Vagina (tissue), 2 donors: Measurements from ENCODE around the gene ARPC4. TPM values are rescaled to one million over a fixed set of nuclear protein-coding genes. Genes with fewer than 3 reads are reported as not detected.

Source experiments
- DNase-seq, 2 donors: peaks; one replicate each; pipeline ENCODE4 v3.0.0-alpha.2; 2017; ENCODE audit errors: extremely low spot score in 2 of 2
- H3K27ac ChIP-seq: fragments of 200-600 bp; sonication (generic); one replicate; pipeline ENCODE4 v1.5.1; 2019
- H3K27me3 ChIP-seq: fragments of 200-600 bp; sonication (generic); one replicate; pipeline ENCODE4 v1.5.1; 2019
- H3K36me3 ChIP-seq, 2 donors: fragments of 200-600 bp; sonication (generic); one replicate each; pipeline ENCODE4 v1.5.1; 2017 to 2019
- H3K4me1 ChIP-seq: fragments of 200-600 bp; sonication (generic); one replicate; pipeline ENCODE4 v1.5.1; 2019
- H3K4me3 ChIP-seq, 2 donors: fragments of 200-600 bp; sonication (generic); 1 replicate in 1 of 2; 2 replicates in 1 of 2; pipeline ENCODE4 v1.5.1; 2016 to 2019
- H3K9me3 ChIP-seq: fragments of 200-600 bp; sonication (generic); one replicate; pipeline ENCODE4 v1.5.1; 2019
- POLR2A ChIP-seq, 2 donors: fragments of 450-650 bp; IDR thresholded peaks; one replicate each; pipeline ENCODE4 v1.6.1; 2017; ENCODE audit warnings: antibody characterized with exemption in 2 of 2, mild to moderate bottlenecking in 2 of 2, moderate library complexity in 2 of 2
- POLR2AphosphoS5 ChIP-seq, 2 donors: sonication (generic); formaldehyde crosslinking; IDR thresholded peaks; one replicate each; pipeline ENCODE4 v1.9.0; 2017; ENCODE audit warnings: antibody characterized with exemption in 2 of 2, mild to moderate bottlenecking in 2 of 2, low read depth in 1 of 2; ENCODE audit not compliant: insufficient read depth in 1 of 2
- intact Hi-C: fragments of 100-400 bp; cut with DNase I; formaldehyde crosslinking; loops from one replicate; pipeline ENCODE4 v1.15.1; 2023
- total RNA-seq: library from RNA; depleted of rRNA; stranded (reverse); fragments of >200 nt; gene quantifications from one replicate; pipeline ENCODE4 v1.2.3, GENCODE V29; 2016
- TF ChIP-seq, protein P1 (sequence below), 3 experiments: fragments of 450-650 bp in 2 of 3; fragments of 200-600 bp in 1 of 3; sonication (generic) in 1 of 3; IDR thresholded peaks; one replicate each; pipeline ENCODE4 v1.5.1; 2017 to 2019; ENCODE audit warnings: antibody characterized with exemption in 3 of 3, mild to moderate bottlenecking in 2 of 3, moderate library complexity in 2 of 3

The ARPC4 gene
- total RNA-seq, 1 donor from 2014 or later = 124 TPM

DNA sequence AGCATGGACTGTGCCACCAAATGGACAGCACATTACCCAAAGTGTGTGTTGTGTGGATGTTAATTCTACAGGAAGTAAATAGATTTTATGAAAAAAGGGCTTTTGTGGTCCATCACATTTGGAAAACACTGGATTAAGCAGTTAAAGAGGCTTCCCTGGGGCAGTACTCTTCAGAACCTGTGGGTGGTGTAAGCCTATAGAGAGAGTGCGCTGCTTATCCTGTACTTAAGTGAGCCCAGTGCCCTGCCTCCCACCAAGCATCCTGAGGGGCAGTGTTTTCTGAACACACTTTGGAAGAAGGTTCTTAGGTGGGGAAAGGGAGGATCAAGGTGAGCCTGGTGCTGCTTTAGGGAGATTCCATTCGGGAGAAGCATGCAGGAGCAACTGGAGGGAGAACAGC, 28.1 kb downstream of the ARPC4 start:
- DNase-seq = no peak
- no peaks in the 10 kb centered on the region for H3K27me3 ChIP-seq
- TF ChIP-seq POLR2A (IDR thresholded peaks at IDR 0.05) (no peak), POLR2AphosphoS5 (IDR thresholded peaks at IDR 0.05; ENCODE audit: insufficient read depth in 1 of 2, low read depth in 1 of 2) (no peak)
- TF ChIP-seq, protein P1, sequence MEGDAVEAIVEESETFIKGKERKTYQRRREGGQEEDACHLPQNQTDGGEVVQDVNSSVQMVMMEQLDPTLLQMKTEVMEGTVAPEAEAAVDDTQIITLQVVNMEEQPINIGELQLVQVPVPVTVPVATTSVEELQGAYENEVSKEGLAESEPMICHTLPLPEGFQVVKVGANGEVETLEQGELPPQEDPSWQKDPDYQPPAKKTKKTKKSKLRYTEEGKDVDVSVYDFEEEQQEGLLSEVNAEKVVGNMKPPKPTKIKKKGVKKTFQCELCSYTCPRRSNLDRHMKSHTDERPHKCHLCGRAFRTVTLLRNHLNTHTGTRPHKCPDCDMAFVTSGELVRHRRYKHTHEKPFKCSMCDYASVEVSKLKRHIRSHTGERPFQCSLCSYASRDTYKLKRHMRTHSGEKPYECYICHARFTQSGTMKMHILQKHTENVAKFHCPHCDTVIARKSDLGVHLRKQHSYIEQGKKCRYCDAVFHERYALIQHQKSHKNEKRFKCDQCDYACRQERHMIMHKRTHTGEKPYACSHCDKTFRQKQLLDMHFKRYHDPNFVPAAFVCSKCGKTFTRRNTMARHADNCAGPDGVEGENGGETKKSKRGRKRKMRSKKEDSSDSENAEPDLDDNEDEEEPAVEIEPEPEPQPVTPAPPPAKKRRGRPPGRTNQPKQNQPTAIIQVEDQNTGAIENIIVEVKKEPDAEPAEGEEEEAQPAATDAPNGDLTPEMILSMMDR (IDR thresholded peaks at IDR 0.05) = no peak
- no peaks in the 10 kb centered on the region for H3K4me1 ChIP-seq
- no peak overlapping the region for H3K27ac ChIP-seq
- H3K4me3 ChIP-seq = no peak overlapping the region
- intact Hi-C loops = no loop called here
- H3K36me3 ChIP-seq = no peaks in the 10 kb centered on the region
- no peaks in the 10 kb centered on the region for H3K9me3 ChIP-seq

DNA sequence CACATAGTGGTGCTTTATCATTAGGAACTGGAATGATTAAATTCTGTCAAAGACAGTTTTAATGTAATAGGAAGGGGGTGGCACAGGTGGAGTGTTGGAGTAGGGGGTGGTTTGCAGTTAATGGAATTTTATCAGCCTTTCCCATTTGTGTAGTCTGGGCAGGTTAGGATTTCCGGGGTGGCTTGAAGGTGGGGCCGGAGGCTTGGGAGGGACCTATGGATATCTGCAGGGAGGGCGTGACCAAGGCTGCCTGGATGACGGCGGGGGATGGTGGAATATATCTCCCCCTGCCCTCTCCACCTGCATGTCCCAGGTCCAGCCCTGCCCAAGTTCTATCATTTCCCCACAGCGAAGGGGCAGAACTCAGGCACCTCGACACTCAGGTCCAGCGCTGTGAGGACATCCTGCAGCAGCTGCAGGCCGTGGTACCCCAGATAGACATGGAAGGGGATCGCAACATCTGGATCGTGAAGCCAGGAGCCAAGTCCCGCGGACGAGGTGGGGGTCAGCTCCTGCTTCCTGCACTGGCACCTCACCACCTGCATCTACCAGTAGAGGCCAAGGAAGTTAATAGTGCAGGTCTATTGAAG, 32.7 kb downstream of the ARPC4 start:
- H3K4me3 ChIP-seq = no peak overlapping the region
- no peaks in the 10 kb centered on the region for H3K27me3 ChIP-seq
- TF ChIP-seq, protein P1 (IDR thresholded peaks at IDR 0.05) = no peak
- no peak for TF ChIP-seq POLR2AphosphoS5 (IDR thresholded peaks at IDR 0.05; ENCODE audit: insufficient read depth in 1 of 2, low read depth in 1 of 2)
- no peak for TF ChIP-seq POLR2A (IDR thresholded peaks at IDR 0.05)
- H3K27ac ChIP-seq = no peak overlapping the region
- peaks cover 0 to 10% of the 10 kb centered on the region in 2 donors for H3K36me3 ChIP-seq
- H3K9me3 ChIP-seq = no peaks in the 10 kb centered on the region
- no peaks in the 10 kb centered on the region for H3K4me1 ChIP-seq
- intact Hi-C loops = no loop called here
- no peak for DNase-seq

DNA sequence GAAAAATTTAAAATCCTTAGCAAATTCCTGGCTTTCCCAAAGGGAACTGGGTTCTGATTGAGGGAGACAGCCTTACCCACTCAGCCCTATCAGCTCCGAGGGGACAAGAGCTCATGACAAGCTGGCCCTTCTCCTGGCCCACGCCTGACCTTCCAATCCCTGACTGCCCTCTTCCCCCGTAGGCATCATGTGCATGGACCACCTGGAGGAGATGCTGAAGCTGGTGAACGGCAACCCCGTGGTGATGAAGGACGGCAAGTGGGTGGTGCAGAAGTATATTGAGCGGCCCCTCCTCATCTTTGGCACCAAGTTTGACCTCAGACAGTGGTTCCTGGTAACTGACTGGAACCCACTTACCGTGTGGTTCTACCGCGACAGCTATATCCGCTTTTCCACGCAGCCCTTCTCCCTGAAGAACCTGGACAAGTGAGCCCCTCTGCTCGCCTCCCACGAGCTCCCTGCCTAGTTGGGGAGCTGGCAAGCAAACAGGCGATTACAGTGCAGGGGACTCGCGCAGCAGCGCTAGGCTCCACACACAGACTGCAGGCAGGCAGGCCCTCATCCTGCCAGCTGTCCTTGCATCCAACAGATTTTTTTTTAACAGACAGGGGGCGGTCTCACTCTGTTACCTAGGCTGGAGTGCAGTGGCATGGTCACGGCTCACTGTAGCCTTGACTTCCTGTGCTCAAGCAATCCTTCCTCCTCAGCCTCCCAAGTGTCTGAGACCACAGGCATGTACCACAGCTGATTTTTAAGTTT, 34.1 kb downstream of the ARPC4 start:
- H3K27me3 ChIP-seq = no peaks in the 10 kb centered on the region
- no peak for TF ChIP-seq POLR2AphosphoS5 (IDR thresholded peaks at IDR 0.05; ENCODE audit: insufficient read depth in 1 of 2, low read depth in 1 of 2)
- TF ChIP-seq POLR2A (IDR thresholded peaks at IDR 0.05) = no peak
- TF ChIP-seq, protein P1 (IDR thresholded peaks at IDR 0.05) = no peak
- DNase-seq = no peak
- H3K4me1 ChIP-seq = no peaks in the 10 kb centered on the region
- H3K4me3 ChIP-seq = no peak overlapping the region
- no peaks in the 10 kb centered on the region for H3K9me3 ChIP-seq
- H3K36me3 ChIP-seq = peaks cover 0 to 12% of the 10 kb centered on the region in 2 donors
- intact Hi-C loops = no loop called here
- H3K27ac ChIP-seq = no peak overlapping the region

DNA sequence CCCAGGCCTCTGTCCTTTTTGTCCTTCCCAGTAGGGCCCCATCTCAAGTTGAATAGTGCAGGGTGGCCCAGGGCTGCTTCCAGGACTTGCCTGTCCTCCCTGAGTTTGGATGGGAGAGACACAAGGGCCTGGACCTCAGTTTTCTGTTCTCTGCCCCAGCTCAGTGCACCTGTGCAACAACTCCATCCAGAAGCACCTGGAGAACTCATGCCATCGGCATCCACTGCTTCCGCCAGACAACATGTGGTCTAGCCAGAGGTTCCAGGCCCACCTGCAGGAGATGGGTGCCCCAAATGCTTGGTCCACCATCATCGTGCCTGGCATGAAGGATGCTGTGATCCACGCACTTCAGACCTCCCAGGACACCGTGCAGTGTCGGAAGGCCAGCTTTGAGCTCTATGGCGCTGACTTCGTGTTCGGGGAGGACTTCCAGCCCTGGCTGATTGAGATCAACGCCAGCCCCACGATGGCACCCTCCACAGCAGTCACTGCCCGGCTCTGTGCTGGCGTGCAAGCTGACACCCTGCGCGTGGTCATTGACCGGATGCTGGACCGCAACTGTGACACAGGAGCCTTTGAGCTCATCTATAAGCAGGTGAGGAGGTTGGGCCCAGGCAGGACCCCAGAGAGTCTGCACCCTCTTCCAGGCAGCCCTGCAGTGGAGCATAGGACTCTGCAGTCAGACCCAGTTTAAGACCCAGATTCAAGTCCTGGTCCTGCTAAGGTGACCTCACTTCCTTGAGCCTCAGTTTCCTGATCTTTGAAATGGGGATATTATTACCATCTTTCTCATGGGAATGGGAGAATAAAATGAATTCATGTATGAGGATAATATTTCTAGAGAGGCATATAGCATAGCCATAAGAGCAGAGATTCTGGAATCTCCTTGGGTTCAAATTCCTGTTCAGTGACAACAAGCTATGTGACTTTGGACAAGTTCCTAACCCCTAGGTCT, 36.2 kb downstream of the ARPC4 start:
- H3K27ac ChIP-seq = no peak overlapping the region
- no peaks in the 10 kb centered on the region for H3K9me3 ChIP-seq
- no peaks in the 10 kb centered on the region for H3K4me1 ChIP-seq
- no peak overlapping the region for H3K4me3 ChIP-seq
- TF ChIP-seq POLR2A (IDR thresholded peaks at IDR 0.05) (no peak), POLR2AphosphoS5 (IDR thresholded peaks at IDR 0.05; ENCODE audit: insufficient read depth in 1 of 2, low read depth in 1 of 2) (no peak)
- TF ChIP-seq, protein P1 (IDR thresholded peaks at IDR 0.05) = no peak
- intact Hi-C loops = no loop called here
- peaks cover 0 to 29% of the 10 kb centered on the region in 2 donors for H3K36me3 ChIP-seq
- no peak for DNase-seq
- H3K27me3 ChIP-seq = no peaks in the 10 kb centered on the region
